Measurements from ENCODE around the gene ARHGAP31. TPM values are rescaled to one million over a fixed set of nuclear protein-coding genes. Genes with fewer than 3 reads are reported as not detected.

Gene ARHGAP31
- total and polyA plus RNA-seq, 8 donors, result 31.5 to 70.3 (median 42.3) TPM

DNA sequence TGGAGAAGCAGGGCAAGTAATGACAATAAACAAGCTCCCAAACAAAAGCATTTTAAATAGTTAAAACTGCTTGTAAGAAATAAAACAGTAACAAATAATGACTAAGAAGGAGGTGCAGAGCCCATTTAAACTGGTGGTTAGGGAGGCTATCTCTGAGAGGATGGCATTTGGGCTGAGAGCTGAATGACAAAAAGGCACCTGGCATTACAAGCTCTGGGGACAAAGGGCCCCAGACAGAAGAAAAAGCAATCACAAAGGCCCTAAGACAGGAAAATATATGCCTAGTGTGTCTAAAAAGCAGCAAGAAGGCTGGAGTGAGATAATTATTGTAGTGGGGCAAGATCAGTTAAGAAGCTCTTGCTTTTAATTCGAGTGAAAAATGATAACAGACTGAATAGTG lies 159.6 kb downstream of the ARHGAP31 start:
- no peak for DNase-seq
- Histone ChIP-seq H3K27ac (no peak overlapping the region), H3K9me3 (no peaks in the 10 kb centered on the region), H3K36me3 (peaks cover 0 to 91% of the 10 kb centered on the region in 2 donors), H3K4me1 (peaks cover 0 to 34% of the 10 kb centered on the region in 2 donors), H3K27me3 (no peaks in the 10 kb centered on the region), H3K4me3 (no peak overlapping the region)
- TF ChIP-seq, protein P1, sequence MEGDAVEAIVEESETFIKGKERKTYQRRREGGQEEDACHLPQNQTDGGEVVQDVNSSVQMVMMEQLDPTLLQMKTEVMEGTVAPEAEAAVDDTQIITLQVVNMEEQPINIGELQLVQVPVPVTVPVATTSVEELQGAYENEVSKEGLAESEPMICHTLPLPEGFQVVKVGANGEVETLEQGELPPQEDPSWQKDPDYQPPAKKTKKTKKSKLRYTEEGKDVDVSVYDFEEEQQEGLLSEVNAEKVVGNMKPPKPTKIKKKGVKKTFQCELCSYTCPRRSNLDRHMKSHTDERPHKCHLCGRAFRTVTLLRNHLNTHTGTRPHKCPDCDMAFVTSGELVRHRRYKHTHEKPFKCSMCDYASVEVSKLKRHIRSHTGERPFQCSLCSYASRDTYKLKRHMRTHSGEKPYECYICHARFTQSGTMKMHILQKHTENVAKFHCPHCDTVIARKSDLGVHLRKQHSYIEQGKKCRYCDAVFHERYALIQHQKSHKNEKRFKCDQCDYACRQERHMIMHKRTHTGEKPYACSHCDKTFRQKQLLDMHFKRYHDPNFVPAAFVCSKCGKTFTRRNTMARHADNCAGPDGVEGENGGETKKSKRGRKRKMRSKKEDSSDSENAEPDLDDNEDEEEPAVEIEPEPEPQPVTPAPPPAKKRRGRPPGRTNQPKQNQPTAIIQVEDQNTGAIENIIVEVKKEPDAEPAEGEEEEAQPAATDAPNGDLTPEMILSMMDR (IDR thresholded peaks at IDR 0.05), result no peak
- intact Hi-C loops (cut with DNase I), result no loop called here
- no peak for ATAC-seq

DNA sequence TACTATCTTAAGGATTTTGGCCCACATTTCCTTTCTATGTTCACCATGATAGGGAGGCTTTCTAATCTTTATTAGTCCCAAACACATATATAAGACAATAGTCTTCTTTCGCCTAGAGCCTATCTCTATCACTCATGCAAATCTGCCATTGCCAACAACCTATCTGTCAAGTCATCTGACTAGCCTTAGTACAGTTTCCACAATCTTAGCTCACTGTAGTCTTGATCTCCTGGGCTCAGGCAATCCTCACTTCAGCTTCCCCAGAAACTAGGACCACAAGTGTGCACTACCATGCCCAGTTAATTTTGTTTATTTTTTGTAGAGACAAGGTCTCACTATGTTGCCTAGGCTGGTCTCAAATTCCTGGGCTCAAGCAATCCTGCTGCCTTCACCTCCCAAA lies 162.3 kb downstream of the ARHGAP31 start:
- DNase-seq (no peak), ATAC-seq (no peak)
- no peaks in the 10 kb centered on the region for H3K9me3 ChIP-seq
- peaks cover 15 to 61% of the 10 kb centered on the region in 2 donors for H3K4me1 ChIP-seq
- H3K27me3 ChIP-seq, result no peaks in the 10 kb centered on the region
- H3K27ac ChIP-seq, result no peak overlapping the region
- TF ChIP-seq, protein P1 (IDR thresholded peaks at IDR 0.05), result no peak
- H3K36me3 ChIP-seq, result peaks cover 0 to 87% of the 10 kb centered on the region in 2 donors
- intact Hi-C loops (cut with DNase I), result no loop called here
- H3K4me3 ChIP-seq, result no peak overlapping the region

DNA sequence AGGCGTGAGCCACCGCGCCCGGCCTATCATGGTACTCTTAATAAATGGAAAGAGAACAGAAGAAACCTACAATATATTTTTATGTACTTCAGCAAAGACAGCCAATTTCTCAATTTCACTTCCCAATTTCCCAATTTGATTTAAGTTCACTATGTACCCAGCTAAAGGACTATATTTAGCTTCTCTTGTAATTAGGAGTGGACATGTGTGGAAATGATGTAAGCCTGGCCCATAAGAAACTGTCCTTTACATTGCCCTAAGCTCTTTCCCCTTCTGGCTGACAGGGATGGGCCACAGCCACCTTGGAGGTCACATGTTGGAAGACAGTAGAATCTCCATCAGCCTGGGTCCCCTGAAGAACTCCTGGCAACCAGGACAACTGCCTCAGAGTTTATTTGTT lies 163.1 kb downstream of the ARHGAP31 start:
- H3K4me3 ChIP-seq, result no peak overlapping the region
- ATAC-seq (peak; percentile 64), DNase-seq (no peak)
- peaks cover 0 to 84% of the 10 kb centered on the region in 2 donors for H3K36me3 ChIP-seq
- H3K4me1 ChIP-seq, result peaks cover 23 to 69% of the 10 kb centered on the region in 2 donors
- no peak overlapping the region for H3K27ac ChIP-seq
- no peaks in the 10 kb centered on the region for H3K27me3 ChIP-seq
- H3K9me3 ChIP-seq, result no peaks in the 10 kb centered on the region
- TF ChIP-seq, protein P1 (IDR thresholded peaks at IDR 0.05), result no peak
- intact Hi-C loops (cut with DNase I), result no loop called here

DNA sequence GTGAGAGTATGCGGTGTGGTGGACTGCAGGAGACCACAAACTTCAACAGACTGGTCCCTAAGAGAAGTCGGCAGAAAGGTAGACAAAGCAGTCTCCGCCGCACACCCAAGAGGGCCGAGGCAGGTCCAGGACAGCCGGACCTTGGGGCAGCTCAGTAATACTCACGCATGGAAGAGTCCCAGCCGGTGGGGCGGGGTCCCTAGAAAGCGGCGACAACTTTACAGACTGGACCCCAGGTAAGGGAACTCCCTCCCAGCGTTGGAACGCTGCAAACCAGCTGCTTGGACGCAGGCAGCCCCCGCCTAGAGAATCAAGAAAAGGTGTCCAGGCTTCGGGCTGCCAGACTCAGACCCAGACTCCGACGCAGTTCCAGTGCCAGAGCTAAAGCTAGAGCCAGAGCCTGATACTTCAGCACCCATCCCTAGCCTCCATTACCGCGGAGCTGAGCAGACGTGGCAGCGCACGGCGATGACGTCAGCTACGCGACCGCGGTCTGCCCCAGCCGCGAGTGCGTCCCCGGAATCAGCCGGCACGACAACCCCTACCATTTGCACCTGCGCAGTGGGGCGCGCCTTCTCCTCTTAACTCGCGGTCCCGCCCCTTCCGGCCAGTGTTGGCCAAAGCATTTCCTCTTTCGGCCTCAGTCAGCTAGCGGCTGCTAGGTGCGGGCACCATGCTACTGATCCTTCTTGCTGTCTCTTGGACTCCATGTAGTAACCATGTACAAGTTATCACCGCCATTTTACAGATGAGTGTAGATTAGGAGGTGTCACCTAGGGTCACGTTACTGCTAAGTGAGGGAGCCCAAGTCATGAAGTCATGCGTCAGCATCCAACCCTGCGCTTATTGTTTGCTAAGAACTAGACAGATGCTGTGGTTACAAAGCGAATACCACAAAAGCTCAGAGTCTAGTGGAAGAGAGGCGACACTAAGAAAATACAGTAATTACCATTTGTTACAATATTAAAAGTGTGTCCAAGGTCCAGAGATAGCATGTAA lies 169.3 kb downstream of the ARHGAP31 start, which contains the start of gene TMEM39A:
TMEM39A (minus strand) TSS at position 445 of the 999 bp plus-strand sequence. CDS start 1,541 bp downstream, outside the sequence.
- H3K9me3 ChIP-seq, result no peaks in the 10 kb centered on the region
- peak within 1 kb of the TSS; percentile 80 to 98 for H3K4me3 ChIP-seq
- DNase-seq, result peak; percentile 98 to 100 (median 99)
- H3K27ac ChIP-seq, result peak within 1 kb of the TSS; percentile 84 to 86
- H3K27me3 ChIP-seq, result no peaks in the 10 kb centered on the region
- peaks cover 0 to 30% of the 10 kb centered on the region in 2 donors for H3K36me3 ChIP-seq
- ATAC-seq, result peak; percentile 98
- TF ChIP-seq, protein P1 (IDR thresholded peaks at IDR 0.05), result peak in 1 of 2 donors; percentile 37
- peaks cover 33 to 53% of the 10 kb centered on the region in 2 donors for H3K4me1 ChIP-seq
- intact Hi-C loops (cut with DNase I), result no loop called here

DNA sequence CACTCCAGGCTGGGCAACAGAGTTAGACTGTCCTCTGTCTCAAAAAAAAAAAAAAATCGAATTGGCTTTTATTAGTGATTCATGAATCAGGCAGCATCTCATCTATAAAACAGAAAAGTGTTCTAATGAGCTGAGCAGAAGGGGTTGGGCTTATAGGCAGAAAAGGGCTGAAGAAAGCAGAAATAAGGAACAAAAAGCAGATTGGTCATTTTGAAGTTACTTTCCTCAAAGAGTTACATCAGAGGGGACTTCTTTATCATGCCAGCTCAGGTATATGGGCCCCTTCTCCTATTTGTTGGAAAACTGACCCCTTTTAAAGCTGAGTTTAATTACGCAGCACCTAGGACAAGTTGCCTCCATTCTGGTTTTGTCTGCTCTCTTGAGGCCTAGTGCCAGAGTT lies 173.9 kb downstream of the ARHGAP31 start:
- no peaks in the 10 kb centered on the region for H3K9me3 ChIP-seq
- H3K4me3 ChIP-seq, result peak overlapping the region in 1 of 2 donors; percentile 76
- no peaks in the 10 kb centered on the region for H3K27me3 ChIP-seq
- peaks cover 0 to 19% of the 10 kb centered on the region in 2 donors for H3K36me3 ChIP-seq
- TF ChIP-seq, protein P1 (IDR thresholded peaks at IDR 0.05), result no peak
- peak overlapping the region in 1 of 2 donors; percentile 77 for H3K27ac ChIP-seq
- ATAC-seq (no peak), DNase-seq (peak in 2 of 4 donors; percentile 1)
- intact Hi-C loops (cut with DNase I), result no loop called here
- H3K4me1 ChIP-seq, result peaks cover 9 to 30% of the 10 kb centered on the region in 2 donors
